Bronchial epithelial cell (primary cell): ENCODE results near the gene RAD51B. TPM values are rescaled to one million over a fixed set of nuclear protein-coding genes. Genes with fewer than 3 reads are reported as not detected.

Experiments used
- DNase-seq: peaks from one replicate; pipeline ENCODE4 v3.0.0-alpha.2; 2010; ENCODE audit warnings: low read depth
- FAIRE-seq: peaks from 2 replicates; lab custom pipeline; 2011; peaks lifted over from hg19 to GRCh38; lab: Jason Lieb, UNC
- H3K27me3 ChIP-seq: 2 replicates; pipeline ENCODE4 v1.5.1; 2011; ENCODE audit warnings: low read length; ENCODE audit not compliant: control insufficient read depth, insufficient read depth
- H3K36me3 ChIP-seq: 2 replicates; pipeline ENCODE4 v1.5.1; 2011; ENCODE audit warnings: low read length; ENCODE audit not compliant: control insufficient read depth, insufficient read depth
- H3K4me3 ChIP-seq: 2 replicates; pipeline ENCODE4 v1.5.1; 2011; ENCODE audit warnings: mild to moderate bottlenecking, low read depth, low read length, control low read depth
- CTCF ChIP-seq: IDR thresholded peaks from 2 replicates; pipeline ENCODE4 v1.5.1; 2011; ENCODE audit warnings: mild to moderate bottlenecking, moderate library complexity, low read length, control low read depth, inconsistent platforms; ENCODE audit not compliant: insufficient read depth, severe bottlenecking
- total RNA-seq: library from RNA; depleted of rRNA; stranded (reverse); fragments of >200 nt; gene quantifications from 2 replicates; pipeline ENCODE4 v1.2.1, GENCODE V29; 2014

Gene RAD51B
- total RNA-seq, 1 donor from 2014 or later, result 12.1 TPM

GRCh38 chr14:68674538-68675232 is 855.1 kb downstream of the RAD51B start:
- Histone ChIP-seq H3K4me3 (no peak overlapping the region), H3K36me3 (no peaks in the 10 kb centered on the region), H3K27me3 (no peaks in the 10 kb centered on the region)
- FAIRE-seq (peak; percentile 7), DNase-seq (no peak)
- no peak for TF ChIP-seq CTCF

GRCh38 chr14:68675233-68675577 is 855.6 kb downstream of the RAD51B start:
- H3K27me3 ChIP-seq, result no peaks in the 10 kb centered on the region
- TF ChIP-seq CTCF, result no peak
- peak; percentile 67 for DNase-seq
- H3K36me3 ChIP-seq, result no peaks in the 10 kb centered on the region
- H3K4me3 ChIP-seq, result no peak overlapping the region
- peak; percentile 32 for FAIRE-seq

DNA sequence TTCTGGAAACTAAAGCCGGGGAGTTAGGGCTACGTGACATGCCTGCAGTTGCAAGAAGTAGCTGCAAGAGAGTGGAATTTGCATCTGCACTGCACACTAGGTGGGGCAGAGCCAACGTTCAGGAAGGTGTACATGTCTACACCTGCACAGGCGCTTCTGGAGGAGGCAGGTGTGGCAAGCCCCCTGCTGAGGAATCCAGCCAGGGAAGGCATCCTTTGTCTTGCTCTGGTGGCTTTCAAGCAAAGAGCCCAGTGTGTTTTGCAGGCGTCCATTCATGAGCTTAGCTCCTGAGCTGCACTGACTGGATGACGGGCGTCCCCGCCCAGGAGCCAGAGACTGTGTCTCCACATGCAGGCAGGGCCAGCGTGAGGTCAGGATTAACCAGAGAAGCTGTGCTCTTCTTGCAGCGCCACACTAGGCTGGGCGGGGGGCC is 856.9 kb downstream of the RAD51B start:
- DNase-seq (peak; percentile 99), FAIRE-seq (peak; percentile 91)
- Histone ChIP-seq H3K27me3 (no peaks in the 10 kb centered on the region), H3K36me3 (no peaks in the 10 kb centered on the region), H3K4me3 (no peak overlapping the region)
- peak; percentile 16 for TF ChIP-seq CTCF

- no peak for FAIRE-seq
Observed at GRCh38 chr14:68677476-68677875, 857.9 kb downstream of the RAD51B start.

GRCh38 chr14:68677901-68678300 is 858.3 kb downstream of the RAD51B start:
- FAIRE-seq (no peak), DNase-seq (no peak)
- Histone ChIP-seq H3K27me3 (no peaks in the 10 kb centered on the region), H3K36me3 (no peaks in the 10 kb centered on the region), H3K4me3 (no peak overlapping the region)
- no peak for TF ChIP-seq CTCF

More at GRCh38 chr14:68677476-68677875, 857.9 kb downstream of the RAD51B start:
- TF ChIP-seq CTCF, result no peak
- H3K4me3 ChIP-seq, result no peak overlapping the region
- H3K27me3 ChIP-seq, result no peaks in the 10 kb centered on the region
- H3K36me3 ChIP-seq, result no peaks in the 10 kb centered on the region
- peak; percentile 74 for DNase-seq

GRCh38 chr14:68678471-68678870 is 858.9 kb downstream of the RAD51B start:
- no peak overlapping the region for H3K4me3 ChIP-seq
- DNase-seq (no peak), FAIRE-seq (no peak)
- H3K27me3 ChIP-seq, result no peaks in the 10 kb centered on the region
- no peaks in the 10 kb centered on the region for H3K36me3 ChIP-seq
- TF ChIP-seq CTCF, result no peak
